Stomach (tissue), 9 donors: Measurements from ENCODE around the gene IQGAP3. TPM values are rescaled to one million over a fixed set of nuclear protein-coding genes. Genes with fewer than 3 reads are reported as not detected.

ENCODE experiments used
- DNase-seq, 2 donors: peaks; one replicate each; pipeline versions ENCODE4 v3.0.0 to v3.0.0-alpha.2; 2013 to 2019
- H3K27ac ChIP-seq, 5 donors: fragments of 200-600 bp in 4 of 5; sonication (generic) in 4 of 5; one replicate each; pipeline ENCODE4 v1.5.1; 2013 to 2019; ENCODE audit warnings: mild to moderate bottlenecking in 1 of 5, moderate library complexity in 1 of 5
- H3K27me3 ChIP-seq, 3 donors: fragments of 200-600 bp; sonication (generic); one replicate each; pipeline ENCODE4 v1.5.1; 2017 to 2019; ENCODE audit warnings: mixed run types in 1 of 3
- H3K36me3 ChIP-seq, 4 donors: fragments of 200-600 bp; sonication (generic); 1 replicate in 3 of 4; 2 replicates in 1 of 4; pipeline ENCODE4 v1.5.1; 2016 to 2019
- H3K4me1 ChIP-seq, 4 donors: fragments of 200-600 bp; sonication (generic); one replicate each; pipeline ENCODE4 v1.5.1; 2016 to 2019
- H3K4me3 ChIP-seq, 4 donors: fragments of 200-600 bp; sonication (generic) in 3 of 4; one replicate each; pipeline ENCODE4 v1.5.1; 2016 to 2019; ENCODE audit warnings: mild to moderate bottlenecking in 1 of 4
- H3K9me3 ChIP-seq, 4 donors: fragments of 200-600 bp; sonication (generic); one replicate each; pipeline ENCODE4 v1.5.1; 2016 to 2019
- EP300 ChIP-seq: sonication (generic); formaldehyde crosslinking; IDR thresholded peaks from one replicate; pipeline ENCODE4 v1.6.1; 2017; ENCODE audit warnings: antibody characterized with exemption
- POLR2A ChIP-seq, 4 donors: fragments of 450-650 bp; IDR thresholded peaks; one replicate each; pipeline ENCODE4 v1.6.1; 2016; ENCODE audit warnings: antibody characterized with exemption in 4 of 4, control low read depth in 2 of 4, mild to moderate bottlenecking in 1 of 4, moderate library complexity in 1 of 4
- POLR2AphosphoS5 ChIP-seq, 3 donors: sonication (generic); formaldehyde crosslinking; IDR thresholded peaks; one replicate each; pipeline ENCODE4 v1.6.1; 2016; ENCODE audit warnings: antibody characterized with exemption in 3 of 3
- WGBS, 5 donors: extraction: QIAGEN DNeasy Blood & Tissue Kit in 3 of 5; methylation state at CpG; one replicate each; pipeline versions ENCODE4 v1.1.5 to v1.1.7; 2013 to 2018; 5-methylcytosine and 5-hydroxymethylcytosine counted together
- intact Hi-C: fragments of 100-400 bp; cut with DNase I; formaldehyde crosslinking; loops from one replicate; pipeline ENCODE4 v1.15.1; 2023; ENCODE audit warnings: low total_unique reads
- polyA plus RNA-seq, 3 donors: library from polyadenylated mRNA; stranded (reverse); fragments of 200-250 nt; gene quantifications; one replicate each; pipeline ENCODE4 v1.2.3, GENCODE V29; 2013
- total RNA-seq, 5 donors: library from RNA; depleted of rRNA; stranded (reverse); fragments of >200 nt; gene quantifications; one replicate each; pipeline versions ENCODE4 v1.1.0 to v1.2.3, GENCODE V29; 2014 to 2016
- TF ChIP-seq, protein P1 (sequence below), 7 experiments: fragments of 450-650 bp in 4 of 7; fragments of 200-600 bp in 3 of 7; sonication (generic) in 3 of 7; IDR thresholded peaks; one replicate each; pipeline ENCODE4 v1.5.1; 2016 to 2019; ENCODE audit warnings: antibody characterized with exemption in 7 of 7, control low read depth in 2 of 7, mild to moderate bottlenecking in 1 of 7
- donor health status: healthy with polysubstance abuse.
- donor health status: Bipolar disorder and iron deficiency.
- donor health status: healthy.

Gene IQGAP3
- total and polyA plus RNA-seq, 8 donors: 1.2 to 22.2 (median 9.3) TPM

GRCh38 chr1:156532374-156532773, 40.0 kb downstream of the IQGAP3 start:
- WGBS, 5 donors: 83 to 97% (median 87%) methylated on average over 4 of the region's 4 CpGs
- H3K4me1 ChIP-seq: no peaks in the 10 kb centered on the region
- H3K4me3 ChIP-seq: no peak overlapping the region
- DNase-seq: no peak
- no peak overlapping the region for H3K27ac ChIP-seq
- peaks cover 0 to 57% (median 0%) of the 10 kb centered on the region in 4 donors for H3K36me3 ChIP-seq
- H3K9me3 ChIP-seq: no peaks in the 10 kb centered on the region
- intact Hi-C loops: no loop called here
- H3K27me3 ChIP-seq: no peaks in the 10 kb centered on the region
- TF ChIP-seq POLR2A (IDR thresholded peaks at IDR 0.05) (no peak), POLR2AphosphoS5 (IDR thresholded peaks at IDR 0.05) (no peak)
- TF ChIP-seq, protein P1, sequence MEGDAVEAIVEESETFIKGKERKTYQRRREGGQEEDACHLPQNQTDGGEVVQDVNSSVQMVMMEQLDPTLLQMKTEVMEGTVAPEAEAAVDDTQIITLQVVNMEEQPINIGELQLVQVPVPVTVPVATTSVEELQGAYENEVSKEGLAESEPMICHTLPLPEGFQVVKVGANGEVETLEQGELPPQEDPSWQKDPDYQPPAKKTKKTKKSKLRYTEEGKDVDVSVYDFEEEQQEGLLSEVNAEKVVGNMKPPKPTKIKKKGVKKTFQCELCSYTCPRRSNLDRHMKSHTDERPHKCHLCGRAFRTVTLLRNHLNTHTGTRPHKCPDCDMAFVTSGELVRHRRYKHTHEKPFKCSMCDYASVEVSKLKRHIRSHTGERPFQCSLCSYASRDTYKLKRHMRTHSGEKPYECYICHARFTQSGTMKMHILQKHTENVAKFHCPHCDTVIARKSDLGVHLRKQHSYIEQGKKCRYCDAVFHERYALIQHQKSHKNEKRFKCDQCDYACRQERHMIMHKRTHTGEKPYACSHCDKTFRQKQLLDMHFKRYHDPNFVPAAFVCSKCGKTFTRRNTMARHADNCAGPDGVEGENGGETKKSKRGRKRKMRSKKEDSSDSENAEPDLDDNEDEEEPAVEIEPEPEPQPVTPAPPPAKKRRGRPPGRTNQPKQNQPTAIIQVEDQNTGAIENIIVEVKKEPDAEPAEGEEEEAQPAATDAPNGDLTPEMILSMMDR (IDR thresholded peaks at IDR 0.05): no peak

- WGBS, 5 donors: 92 to 97% (median 96%) methylated on average over 15 to 18 of the region's 18 CpGs
- intact Hi-C loops: no loop called here
- DNase-seq: no peak
Measured at GRCh38 chr1:156530006-156530405, 42.4 kb downstream of the IQGAP3 start.

DNA sequence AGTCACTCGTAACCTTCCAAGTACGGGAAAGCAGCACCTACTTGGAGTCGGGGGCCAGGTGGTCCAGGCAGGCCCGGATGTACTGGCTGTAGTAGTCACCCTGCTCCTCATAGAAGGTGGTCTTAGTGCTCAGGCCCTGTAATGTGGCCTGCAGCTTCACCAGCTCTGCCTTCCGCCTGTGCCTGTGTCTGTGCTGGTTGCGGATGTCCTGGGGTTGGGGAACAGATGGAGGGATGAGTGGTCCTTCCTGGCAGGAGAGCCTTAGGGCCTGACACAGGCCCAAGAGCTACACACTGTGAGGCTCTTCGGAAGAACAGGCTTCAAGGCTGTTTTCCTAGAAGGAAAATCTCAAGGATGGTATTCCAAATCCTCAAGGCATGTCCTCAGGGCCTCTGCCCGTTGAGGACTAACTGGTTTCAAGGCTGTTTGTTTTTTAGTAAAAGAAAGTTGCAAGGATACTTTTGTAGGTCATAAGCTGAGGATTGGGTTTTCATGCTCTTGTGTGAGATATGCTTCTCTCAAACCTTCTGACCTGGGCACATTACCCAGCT, 43.4 kb downstream of the IQGAP3 start:
- Histone ChIP-seq H3K9me3 (no peaks in the 10 kb centered on the region), H3K27ac (no peak overlapping the region), H3K4me3 (no peak overlapping the region), H3K4me1 (peaks cover 0 to 5% (median 2%) of the 10 kb centered on the region in 4 donors), H3K36me3 (peaks cover 0 to 37% (median 0%) of the 10 kb centered on the region in 4 donors), H3K27me3 (no peaks in the 10 kb centered on the region)
- no peak for DNase-seq
- 91 to 95% (median 92%) methylated on average over 5 to 8 of the region's 8 CpGs for WGBS, 5 donors
- TF ChIP-seq POLR2AphosphoS5 (IDR thresholded peaks at IDR 0.05): no peak
- TF ChIP-seq POLR2A (IDR thresholded peaks at IDR 0.05): no peak
- intact Hi-C loops: no loop called here

More at GRCh38 chr1:156530006-156530405, 42.4 kb downstream of the IQGAP3 start:
- H3K4me3 ChIP-seq: no peak overlapping the region
- H3K4me1 ChIP-seq: peaks cover 0 to 4% (median 2%) of the 10 kb centered on the region in 4 donors
- no peak for TF ChIP-seq POLR2A (IDR thresholded peaks at IDR 0.05)
- TF ChIP-seq EP300: no peak
- TF ChIP-seq POLR2AphosphoS5 (IDR thresholded peaks at IDR 0.05): no peak
- TF ChIP-seq, protein P1 (IDR thresholded peaks at IDR 0.05): no peak
- H3K27ac ChIP-seq: no peak overlapping the region
- no peaks in the 10 kb centered on the region for H3K27me3 ChIP-seq
- no peaks in the 10 kb centered on the region for H3K9me3 ChIP-seq
- peaks cover 0 to 44% (median 0%) of the 10 kb centered on the region in 4 donors for H3K36me3 ChIP-seq

DNA sequence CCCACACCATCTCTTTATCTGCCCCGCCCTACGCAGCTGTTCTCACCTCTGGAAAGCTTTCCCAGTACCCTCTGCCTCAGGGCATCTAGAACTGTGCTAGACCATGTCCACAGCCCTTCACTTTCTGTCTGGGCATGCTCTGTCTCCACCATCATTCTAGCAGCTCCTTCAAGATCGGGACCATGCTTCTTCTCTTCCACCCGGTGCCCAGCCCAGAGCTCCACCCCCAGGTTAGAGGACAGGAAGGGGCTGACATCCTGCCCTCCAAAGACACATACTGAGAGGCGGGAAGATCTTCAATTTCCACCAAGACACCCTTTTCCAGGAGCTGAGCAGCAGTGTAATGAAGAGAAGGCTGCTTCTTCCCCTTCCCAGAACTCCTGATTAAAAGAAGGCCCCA, 44.1 kb downstream of the IQGAP3 start:
- H3K27ac ChIP-seq: no peak overlapping the region
- no peak for DNase-seq
- peaks cover 0 to 5% (median 2%) of the 10 kb centered on the region in 4 donors for H3K4me1 ChIP-seq
- TF ChIP-seq POLR2AphosphoS5 (IDR thresholded peaks at IDR 0.05) (no peak), EP300 (no peak), POLR2A (IDR thresholded peaks at IDR 0.05) (no peak)
- TF ChIP-seq, protein P1 (IDR thresholded peaks at IDR 0.05): no peak
- H3K4me3 ChIP-seq: no peak overlapping the region
- H3K27me3 ChIP-seq: no peaks in the 10 kb centered on the region
- intact Hi-C loops: no loop called here
- 81 to 90% (median 81%) methylated on average over 5 of the region's 5 CpGs for WGBS, 5 donors
- H3K36me3 ChIP-seq: peaks cover 0 to 37% (median 0%) of the 10 kb centered on the region in 4 donors
- H3K9me3 ChIP-seq: no peaks in the 10 kb centered on the region

DNA sequence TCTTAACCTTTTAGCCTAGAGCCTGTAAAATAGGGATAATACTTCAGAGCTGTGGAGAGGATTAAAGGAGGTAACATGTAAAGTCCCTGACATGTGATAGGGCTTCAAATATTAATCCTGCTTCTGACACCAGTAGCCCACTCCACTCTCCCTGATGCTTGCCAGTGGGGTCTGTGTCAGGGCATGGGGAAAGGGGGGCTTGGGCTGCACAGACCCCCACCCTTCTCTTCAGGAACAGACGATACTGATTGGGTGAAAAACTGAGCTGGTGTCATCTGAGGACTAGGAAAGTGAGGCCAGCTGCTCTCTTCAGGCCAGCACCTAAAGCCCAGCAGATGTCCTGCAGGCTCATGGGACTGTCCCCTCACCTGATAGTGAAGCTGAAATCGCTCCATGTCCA, 44.8 kb downstream of the IQGAP3 start:
- intact Hi-C loops: no loop called here
- no peak for TF ChIP-seq EP300
- TF ChIP-seq POLR2A (IDR thresholded peaks at IDR 0.05): no peak
- TF ChIP-seq POLR2AphosphoS5 (IDR thresholded peaks at IDR 0.05): no peak
- TF ChIP-seq, protein P1 (IDR thresholded peaks at IDR 0.05): no peak
- Histone ChIP-seq H3K27me3 (no peaks in the 10 kb centered on the region), H3K4me1 (peaks cover 0 to 5% (median 2%) of the 10 kb centered on the region in 4 donors), H3K4me3 (no peak overlapping the region), H3K27ac (no peak overlapping the region), H3K9me3 (no peaks in the 10 kb centered on the region), H3K36me3 (peaks cover 0 to 30% (median 0%) of the 10 kb centered on the region in 4 donors)
- DNase-seq: no peak
- 86 to 97% (median 91%) methylated on average over 2 of the region's 2 CpGs for WGBS, 5 donors
